Effector CD4-positive, alpha-beta T cell (primary cell): ENCODE results near the gene ITGB2.

ENCODE experiments used
- DNase-seq: peaks from one replicate; pipeline ENCODE4 v3.0.0-alpha.2; 2020

The ITGB2 gene

GRCh38 chr21:44908908-44909307, 11.8 kb downstream of the ITGB2 start:
- no peak for DNase-seq

DNA sequence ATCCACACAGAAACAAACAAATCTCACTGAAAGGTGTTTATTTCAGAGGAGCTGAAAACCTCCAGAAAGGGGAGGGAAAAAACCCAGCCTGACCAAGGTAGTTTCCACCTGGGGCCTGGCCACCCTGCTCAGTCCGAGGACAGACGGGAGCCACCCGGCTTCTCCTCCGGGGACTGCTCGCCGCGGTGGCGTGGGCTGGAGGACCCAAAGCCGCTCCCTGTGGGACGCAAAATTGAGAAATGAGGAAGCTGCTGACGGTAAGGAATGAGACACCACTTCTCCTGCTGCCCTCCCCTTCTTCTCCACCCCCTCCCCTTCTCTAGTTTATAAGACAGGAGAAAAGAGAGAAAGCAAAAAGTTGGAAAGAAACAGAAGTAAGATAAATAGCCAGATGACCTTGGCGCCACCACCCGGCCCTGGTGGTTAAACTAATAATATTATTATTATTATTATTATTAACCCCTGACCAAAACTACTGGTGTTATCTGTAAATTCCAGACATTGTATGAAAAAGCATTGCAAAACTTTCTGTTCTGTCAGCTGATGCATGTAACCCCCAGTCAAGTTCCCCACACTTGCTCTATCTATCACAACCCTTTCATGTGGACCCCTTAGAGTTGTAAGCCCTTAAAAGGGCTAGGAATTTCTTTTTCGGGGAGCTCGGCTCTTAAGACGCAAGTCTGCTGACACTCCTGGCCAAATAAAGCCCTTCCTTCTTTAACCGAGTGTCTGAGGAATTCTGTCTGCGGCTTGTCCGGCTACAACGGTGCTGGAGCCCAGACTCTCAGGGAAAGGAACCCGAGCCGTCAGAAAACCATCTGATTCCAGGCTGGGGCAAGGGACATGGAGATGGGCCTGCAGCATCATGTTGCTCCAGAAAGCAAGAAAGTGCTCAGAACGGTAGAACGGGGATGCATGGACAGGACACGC, 12.5 kb downstream of the ITGB2 start:
- DNase-seq = no peak

- no peak for DNase-seq
Measured at GRCh38 chr21:44907225-44907965, 13.3 kb downstream of the ITGB2 start.

- DNase-seq = no peak
Measured at GRCh38 chr21:44905728-44906090, 15.0 kb downstream of the ITGB2 start.

DNA sequence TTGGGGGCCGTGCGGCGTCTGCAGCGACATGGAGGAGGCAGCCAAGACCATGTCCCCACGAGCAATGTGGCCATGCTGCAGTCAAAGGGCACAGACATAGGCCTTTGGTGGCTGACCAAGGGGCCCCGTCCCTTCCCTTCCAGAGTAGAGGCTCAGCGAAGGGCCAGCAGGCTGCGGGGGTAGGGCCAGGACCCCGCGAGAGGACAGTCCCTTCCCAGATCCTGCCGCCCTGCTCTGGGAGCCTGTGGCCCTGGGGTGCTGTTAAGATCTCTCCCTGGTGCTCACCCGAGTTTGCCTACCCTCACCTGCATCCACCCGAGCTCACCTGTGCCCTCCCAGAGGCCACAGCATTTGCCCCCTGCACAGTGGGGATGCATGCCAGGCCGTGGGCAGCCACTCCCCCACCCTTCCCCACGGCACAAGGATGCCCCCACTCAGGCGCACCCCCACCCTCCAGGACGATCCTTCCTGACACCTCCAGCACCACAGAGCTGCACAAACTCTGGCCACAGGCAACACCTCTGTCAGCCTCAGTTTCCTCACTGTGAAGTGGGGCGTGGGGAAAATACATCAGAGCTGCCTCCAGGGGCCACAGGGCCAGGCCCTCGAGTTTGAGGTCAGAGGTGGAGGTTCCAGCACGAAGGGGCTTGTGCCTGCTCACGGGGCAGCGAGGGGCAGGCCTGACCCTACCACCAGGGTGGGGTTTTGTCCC, 15.5 kb downstream of the ITGB2 start:
- DNase-seq = no peak

DNA sequence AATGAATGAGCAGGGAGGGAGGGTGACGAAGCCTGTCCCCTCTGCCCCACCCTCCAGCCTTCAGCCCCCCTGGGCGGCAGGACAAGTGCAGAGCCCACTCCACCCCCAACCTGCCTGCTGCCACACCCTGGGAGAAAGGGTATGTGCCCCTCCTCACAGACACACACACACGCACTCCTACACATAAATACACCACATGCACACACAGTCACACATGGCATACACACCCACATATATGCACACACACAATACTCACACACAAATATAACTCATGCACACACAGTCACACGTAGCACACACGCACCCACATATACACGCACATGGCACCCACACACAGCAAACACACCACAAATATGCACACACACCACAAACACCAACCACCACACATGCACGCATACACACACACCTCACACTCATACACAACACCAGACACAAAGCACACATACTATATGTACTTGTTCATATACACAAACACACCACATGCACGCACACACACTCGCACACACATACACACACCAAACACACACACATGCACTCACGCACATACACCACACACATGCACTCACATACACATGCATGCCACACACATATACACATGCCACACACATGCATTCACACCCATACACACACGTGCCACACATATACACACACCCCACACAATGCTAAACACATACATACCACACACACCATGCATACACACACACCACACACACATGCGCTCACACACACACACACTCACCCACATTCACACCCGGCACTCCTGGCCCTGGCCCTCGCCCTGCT, 16.4 kb downstream of the ITGB2 start:
- DNase-seq = no peak

GRCh38 chr21:44903689-44904088, 17.0 kb downstream of the ITGB2 start:
- DNase-seq = no peak

- no peak for DNase-seq
Measured at GRCh38 chr21:44903050-44903685, 17.5 kb downstream of the ITGB2 start.

DNA sequence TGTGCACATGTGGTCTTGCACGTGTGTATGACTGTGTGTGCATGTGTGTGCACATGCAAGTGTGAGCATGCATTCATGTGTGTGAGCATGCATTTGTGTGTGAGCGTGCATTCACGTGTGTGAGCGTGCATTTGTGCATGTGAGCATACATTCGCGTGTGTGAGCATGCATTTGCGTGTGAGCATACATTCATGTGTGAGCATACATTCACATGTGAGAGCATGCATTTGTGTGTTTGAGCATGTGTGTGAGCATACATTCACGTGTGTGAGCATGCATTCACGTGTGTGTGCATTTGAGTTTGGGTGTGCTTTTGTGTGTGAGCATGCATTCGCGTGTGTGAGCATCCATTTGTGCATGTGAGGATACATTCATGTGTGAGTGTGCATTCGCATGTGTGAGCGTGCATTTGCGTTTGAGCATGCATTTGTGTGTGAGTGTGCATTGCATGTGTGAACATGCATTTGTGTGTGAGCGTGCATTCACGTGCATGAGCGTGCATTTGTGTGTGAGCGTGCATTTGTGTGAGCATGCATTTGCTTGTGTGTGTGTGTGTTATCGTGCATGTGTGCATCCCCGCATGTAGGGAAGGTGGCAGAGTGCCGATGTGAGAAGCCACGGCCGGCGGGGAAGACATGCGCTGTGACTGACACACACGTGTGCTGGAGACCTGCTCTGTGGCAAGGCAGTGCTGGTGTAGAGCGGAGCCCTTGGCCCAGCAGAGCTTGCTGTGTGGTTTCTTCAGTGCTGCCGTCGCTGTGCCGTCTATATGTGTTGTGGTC, 18.2 kb downstream of the ITGB2 start:
- DNase-seq = no peak

DNA sequence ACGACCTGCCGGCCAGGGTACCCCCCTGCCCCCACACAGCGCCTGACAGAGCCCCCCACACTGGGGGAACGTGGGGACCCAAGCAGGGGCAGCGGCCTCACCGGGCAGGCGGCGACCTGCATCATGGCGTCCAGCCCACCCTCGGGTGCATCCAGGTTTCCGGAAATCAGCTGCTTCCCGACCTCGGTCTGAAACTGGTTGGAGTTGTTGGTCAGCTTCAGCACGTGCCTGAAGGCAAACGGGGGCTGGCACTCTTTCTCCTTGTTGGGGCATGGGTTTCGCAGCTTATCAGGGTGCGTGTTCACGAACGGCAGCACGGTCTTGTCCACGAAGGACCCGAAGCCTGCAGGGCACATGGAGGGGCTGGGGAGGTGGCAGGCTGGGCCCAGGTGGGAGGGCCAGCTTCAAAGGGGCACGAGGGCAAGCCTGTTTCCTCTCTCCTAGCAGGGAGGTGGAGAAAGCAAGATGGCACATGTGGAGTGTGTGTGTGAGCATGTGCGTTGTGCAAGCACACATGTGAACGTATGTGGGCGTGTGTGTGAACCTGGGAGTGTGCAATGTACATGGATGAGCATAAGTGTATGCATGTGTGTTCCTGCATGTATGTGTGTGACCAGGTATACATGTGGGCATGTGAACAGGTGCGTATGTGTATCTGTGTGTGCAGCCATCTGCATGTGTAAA, 19.2 kb downstream of the ITGB2 start:
- no peak for DNase-seq

- DNase-seq = no peak
Measured at GRCh38 chr21:44900559-44901251, 20.0 kb downstream of the ITGB2 start.

- no peak for DNase-seq
Measured at GRCh38 chr21:44899768-44900558, 20.7 kb downstream of the ITGB2 start.

- DNase-seq = no peak
Measured at GRCh38 chr21:44898851-44899767, 21.6 kb downstream of the ITGB2 start.

DNA sequence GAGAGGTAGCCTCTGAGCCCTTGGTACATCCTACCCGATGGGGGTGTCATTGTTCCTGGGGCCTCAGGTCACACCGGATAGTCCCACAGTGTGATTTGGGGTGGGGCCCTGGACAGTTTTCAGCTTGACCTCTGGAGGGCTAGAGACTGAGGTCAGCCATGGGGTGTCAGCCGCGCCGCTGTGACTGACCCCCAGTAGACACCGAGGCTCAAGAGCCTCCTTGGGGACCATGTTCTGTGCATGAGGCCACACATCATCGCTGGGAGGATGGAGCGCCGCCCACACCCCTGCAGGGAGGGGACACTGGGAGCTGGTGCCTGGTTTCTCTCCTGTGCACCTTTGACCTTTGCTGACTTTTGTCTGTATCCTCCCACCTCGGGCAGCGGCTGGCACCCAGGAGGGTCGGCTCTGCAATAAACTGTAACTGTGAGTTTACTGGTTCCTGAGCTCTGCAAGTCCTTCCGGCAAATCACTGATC, 22.6 kb downstream of the ITGB2 start:
- DNase-seq = no peak

DNA sequence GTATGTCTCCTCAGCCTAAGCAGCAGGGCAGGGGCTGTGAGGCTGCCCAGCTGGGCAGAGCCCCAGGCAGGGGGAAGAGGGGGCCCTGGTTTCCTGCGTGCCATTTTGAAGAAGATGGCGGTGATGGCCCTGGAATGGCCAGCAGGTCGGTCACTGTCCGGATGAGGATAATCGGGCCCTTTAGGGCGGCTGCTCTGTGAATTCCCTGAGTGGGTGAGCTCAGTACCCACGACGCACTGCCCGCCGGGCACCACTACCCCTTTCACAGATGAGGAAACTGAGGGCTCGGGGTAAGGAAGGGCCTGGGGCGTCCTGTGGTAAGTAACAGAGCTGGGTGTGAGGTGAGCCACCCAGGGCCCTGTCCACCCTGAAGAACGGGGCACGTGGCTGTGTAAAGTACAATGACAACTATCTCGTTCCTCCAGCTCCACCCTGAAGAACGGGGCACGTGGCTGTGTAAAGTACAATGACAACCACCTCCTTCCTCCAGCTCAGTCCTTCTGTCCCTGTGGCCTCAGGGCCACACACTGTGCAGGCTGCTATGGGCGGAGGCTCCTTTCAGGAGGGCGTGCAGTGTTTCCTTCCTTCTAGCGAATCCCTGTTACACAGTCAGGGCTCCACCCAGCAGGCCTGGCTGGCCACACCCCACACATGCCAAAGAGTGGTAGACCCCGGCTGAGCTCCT, 23.2 kb downstream of the ITGB2 start:
- no peak for DNase-seq

- no peak for DNase-seq
Measured at GRCh38 chr21:44896561-44897286, 24.0 kb downstream of the ITGB2 start.

GRCh38 chr21:44895859-44896258, 24.8 kb downstream of the ITGB2 start:
- no peak for DNase-seq
